ENCODE data around the gene FALEC.

FALEC gene

DNA sequence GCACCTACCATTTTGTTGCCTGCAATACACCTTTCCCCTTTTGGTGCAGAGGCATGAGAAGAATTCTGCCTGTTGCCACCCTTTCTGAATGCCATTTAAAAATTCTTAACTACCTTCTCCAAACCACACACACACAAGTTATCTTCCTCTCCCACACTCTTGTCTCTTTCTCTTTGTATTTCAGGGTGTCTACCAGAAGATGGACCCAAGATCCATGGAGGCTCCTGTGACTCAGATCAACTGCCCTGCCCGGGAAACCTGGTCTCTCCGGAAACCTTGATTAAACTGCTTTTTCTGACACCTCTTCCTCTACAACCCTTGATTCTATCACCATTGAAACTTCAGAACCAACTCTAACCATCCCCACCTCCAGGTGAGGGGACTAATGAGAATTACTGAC is 30.7 kb upstream of the FALEC start:
- TF ChIP-seq ESRRG (CRISPR knock-in tag; IDR thresholded peaks at IDR 0.05) (no peak), ZNF565 (CRISPR knock-in tag; conservative IDR thresholded peaks at IDR 0.05; ENCODE audit: low read depth) (no peak), BACH2 (CRISPR knock-in tag; IDR thresholded peaks at IDR 0.05; ENCODE audit: borderline replicate concordance) (no peak), TCF4 (CRISPR knock-in tag; IDR thresholded peaks at IDR 0.05; ENCODE audit: borderline replicate concordance) (no peak), ZNF8 (CRISPR knock-in tag; IDR thresholded peaks at IDR 0.05) (no peak), RARB (CRISPR knock-in tag; IDR thresholded peaks at IDR 0.05) (no peak), ARNTL (CRISPR knock-in tag; IDR thresholded peaks at IDR 0.05; ENCODE audit: borderline replicate concordance, low read depth) (no peak), ZC3H10 (CRISPR knock-in tag; IDR thresholded peaks at IDR 0.05) (no peak), ZNF70 (CRISPR knock-in tag; IDR thresholded peaks at IDR 0.05) (no peak), ISL1 (CRISPR knock-in tag; IDR thresholded peaks at IDR 0.05) (no peak), OSR1 (CRISPR knock-in tag; IDR thresholded peaks at IDR 0.05) (no peak), ZFP3 (CRISPR knock-in tag; IDR thresholded peaks at IDR 0.05) (no peak), CSDC2 (CRISPR knock-in tag; IDR thresholded peaks at IDR 0.05) (no peak), GLIS3 (CRISPR knock-in tag; IDR thresholded peaks at IDR 0.05) (no peak), PPARA (CRISPR knock-in tag; IDR thresholded peaks at IDR 0.05; ENCODE audit: borderline replicate concordance) (no peak), SNAI2 (CRISPR knock-in tag; IDR thresholded peaks at IDR 0.05) (no peak)
- TF ChIP-seq, protein P1, sequence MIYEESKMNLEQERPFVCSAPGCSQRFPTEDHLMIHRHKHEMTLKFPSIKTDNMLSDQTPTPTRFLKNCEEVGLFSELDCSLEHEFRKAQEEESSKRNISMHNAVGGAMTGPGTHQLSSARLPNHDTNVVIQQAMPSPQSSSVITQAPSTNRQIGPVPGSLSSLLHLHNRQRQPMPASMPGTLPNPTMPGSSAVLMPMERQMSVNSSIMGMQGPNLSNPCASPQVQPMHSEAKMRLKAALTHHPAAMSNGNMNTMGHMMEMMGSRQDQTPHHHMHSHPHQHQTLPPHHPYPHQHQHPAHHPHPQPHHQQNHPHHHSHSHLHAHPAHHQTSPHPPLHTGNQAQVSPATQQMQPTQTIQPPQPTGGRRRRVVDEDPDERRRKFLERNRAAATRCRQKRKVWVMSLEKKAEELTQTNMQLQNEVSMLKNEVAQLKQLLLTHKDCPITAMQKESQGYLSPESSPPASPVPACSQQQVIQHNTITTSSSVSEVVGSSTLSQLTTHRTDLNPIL (CRISPR knock-in tag; IDR thresholded peaks at IDR 0.05; ENCODE audit: low read depth) = no peak
- TF ChIP-seq, protein P2, sequence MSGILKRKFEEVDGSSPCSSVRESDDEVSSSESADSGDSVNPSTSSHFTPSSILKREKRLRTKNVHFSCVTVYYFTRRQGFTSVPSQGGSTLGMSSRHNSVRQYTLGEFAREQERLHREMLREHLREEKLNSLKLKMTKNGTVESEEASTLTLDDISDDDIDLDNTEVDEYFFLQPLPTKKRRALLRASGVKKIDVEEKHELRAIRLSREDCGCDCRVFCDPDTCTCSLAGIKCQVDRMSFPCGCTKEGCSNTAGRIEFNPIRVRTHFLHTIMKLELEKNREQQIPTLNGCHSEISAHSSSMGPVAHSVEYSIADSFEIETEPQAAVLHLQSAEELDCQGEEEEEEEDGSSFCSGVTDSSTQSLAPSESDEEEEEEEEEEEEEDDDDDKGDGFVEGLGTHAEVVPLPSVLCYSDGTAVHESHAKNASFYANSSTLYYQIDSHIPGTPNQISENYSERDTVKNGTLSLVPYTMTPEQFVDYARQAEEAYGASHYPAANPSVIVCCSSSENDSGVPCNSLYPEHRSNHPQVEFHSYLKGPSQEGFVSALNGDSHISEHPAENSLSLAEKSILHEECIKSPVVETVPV (CRISPR knock-in tag; IDR thresholded peaks at IDR 0.05) = no peak
- TF ChIP-seq, protein P3, sequence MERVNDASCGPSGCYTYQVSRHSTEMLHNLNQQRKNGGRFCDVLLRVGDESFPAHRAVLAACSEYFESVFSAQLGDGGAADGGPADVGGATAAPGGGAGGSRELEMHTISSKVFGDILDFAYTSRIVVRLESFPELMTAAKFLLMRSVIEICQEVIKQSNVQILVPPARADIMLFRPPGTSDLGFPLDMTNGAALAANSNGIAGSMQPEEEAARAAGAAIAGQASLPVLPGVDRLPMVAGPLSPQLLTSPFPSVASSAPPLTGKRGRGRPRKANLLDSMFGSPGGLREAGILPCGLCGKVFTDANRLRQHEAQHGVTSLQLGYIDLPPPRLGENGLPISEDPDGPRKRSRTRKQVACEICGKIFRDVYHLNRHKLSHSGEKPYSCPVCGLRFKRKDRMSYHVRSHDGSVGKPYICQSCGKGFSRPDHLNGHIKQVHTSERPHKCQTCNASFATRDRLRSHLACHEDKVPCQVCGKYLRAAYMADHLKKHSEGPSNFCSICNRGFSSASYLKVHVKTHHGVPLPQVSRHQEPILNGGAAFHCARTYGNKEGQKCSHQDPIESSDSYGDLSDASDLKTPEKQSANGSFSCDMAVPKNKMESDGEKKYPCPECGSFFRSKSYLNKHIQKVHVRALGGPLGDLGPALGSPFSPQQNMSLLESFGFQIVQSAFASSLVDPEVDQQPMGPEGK (CRISPR knock-in tag; IDR thresholded peaks at IDR 0.05; ENCODE audit: borderline replicate concordance) = no peak
- TF ChIP-seq, protein P4, sequence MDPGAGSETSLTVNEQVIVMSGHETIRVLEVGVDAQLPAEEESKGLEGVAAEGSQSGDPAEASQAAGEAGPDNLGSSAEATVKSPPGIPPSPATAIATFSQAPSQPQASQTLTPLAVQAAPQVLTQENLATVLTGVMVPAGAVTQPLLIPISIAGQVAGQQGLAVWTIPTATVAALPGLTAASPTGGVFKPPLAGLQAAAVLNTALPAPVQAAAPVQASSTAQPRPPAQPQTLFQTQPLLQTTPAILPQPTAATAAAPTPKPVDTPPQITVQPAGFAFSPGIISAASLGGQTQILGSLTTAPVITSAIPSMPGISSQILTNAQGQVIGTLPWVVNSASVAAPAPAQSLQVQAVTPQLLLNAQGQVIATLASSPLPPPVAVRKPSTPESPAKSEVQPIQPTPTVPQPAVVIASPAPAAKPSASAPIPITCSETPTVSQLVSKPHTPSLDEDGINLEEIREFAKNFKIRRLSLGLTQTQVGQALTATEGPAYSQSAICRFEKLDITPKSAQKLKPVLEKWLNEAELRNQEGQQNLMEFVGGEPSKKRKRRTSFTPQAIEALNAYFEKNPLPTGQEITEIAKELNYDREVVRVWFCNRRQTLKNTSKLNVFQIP (CRISPR knock-in tag; IDR thresholded peaks at IDR 0.05; ENCODE audit: borderline replicate concordance, low read depth) = no peak
- ATAC-seq = peak; percentile 20

DNA sequence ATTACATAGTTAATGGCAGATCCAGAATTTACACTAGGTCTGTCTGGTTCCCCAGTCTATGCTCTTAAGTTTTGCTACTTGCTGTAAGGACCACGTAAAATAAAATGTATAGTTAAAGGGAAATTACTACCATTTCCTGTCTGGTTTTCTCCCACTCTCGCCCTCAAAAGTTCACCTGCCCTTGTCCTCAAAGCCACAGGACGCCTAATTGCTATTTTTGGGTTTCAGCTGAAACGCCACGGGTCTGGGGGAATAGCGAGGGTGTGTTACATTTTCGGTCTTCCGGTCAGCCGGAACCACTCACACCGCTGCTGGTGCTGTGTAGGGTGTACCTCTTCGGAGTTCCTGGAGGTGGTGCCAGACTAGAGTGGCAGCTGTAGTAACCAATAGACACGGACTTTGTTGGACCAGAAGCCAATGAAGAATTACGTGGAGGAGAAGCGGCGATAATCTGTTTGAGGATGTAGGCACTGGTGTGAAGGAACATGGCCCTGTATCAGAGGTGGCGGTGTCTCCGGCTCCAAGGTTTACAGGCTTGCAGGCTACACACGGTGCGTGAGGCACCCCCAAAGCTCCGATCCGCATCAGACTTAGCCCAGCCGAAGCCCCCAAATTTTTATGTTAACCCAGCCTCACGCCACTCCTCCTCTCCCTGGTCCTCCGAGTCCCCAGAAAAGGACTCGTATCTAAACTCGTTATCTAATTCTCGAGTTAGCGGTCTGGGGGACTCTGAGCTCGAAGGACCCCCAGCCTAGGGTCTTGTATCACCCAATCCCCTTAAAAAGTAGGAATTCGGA is 28.4 kb upstream of the FALEC start, which contains the start of gene TARS2:
TSS of gene TARS2 (plus strand) at position 454 of the 797 bp plus-strand sequence. CDS start at position 486, 32 bp downstream.
- peak; percentile 100 for ATAC-seq
- no peak for TF ChIP-seq PPARA (CRISPR knock-in tag; IDR thresholded peaks at IDR 0.05; ENCODE audit: borderline replicate concordance)
- TF ChIP-seq RARB (CRISPR knock-in tag; IDR thresholded peaks at IDR 0.05) = peak; percentile 64; the same call in 1 of the 2 replicates
- TF ChIP-seq TOX (CRISPR knock-in tag; IDR thresholded peaks at IDR 0.05; ENCODE audit: borderline replicate concordance) = no peak
- TF ChIP-seq, protein P4 (CRISPR knock-in tag; IDR thresholded peaks at IDR 0.05; ENCODE audit: borderline replicate concordance, low read depth) = peak; percentile 87; the same call in 1 of the 2 replicates

DNA sequence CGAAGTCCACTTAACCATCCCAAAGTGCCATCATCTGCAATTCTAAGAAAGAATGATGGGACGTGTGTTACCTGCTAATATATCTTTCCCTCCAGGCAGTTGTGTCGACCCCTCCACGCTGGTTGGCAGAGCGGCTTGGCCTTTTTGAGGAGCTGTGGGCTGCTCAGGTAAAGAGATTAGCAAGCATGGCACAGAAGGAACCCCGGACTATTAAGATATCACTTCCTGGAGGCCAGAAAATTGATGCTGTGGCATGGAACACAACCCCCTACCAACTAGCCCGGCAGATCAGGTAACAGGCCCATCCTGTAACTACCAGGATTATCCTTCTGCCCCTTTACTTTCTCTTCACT is 27.8 kb upstream of the FALEC start:
- no peak for TF ChIP-seq ZNF565 (CRISPR knock-in tag; conservative IDR thresholded peaks at IDR 0.05; ENCODE audit: low read depth)
- TF ChIP-seq ESRRG (CRISPR knock-in tag; IDR thresholded peaks at IDR 0.05) = no peak
- TF ChIP-seq, protein P1 (CRISPR knock-in tag; IDR thresholded peaks at IDR 0.05; ENCODE audit: low read depth) = no peak
- TF ChIP-seq GLIS3 (CRISPR knock-in tag; IDR thresholded peaks at IDR 0.05) = no peak
- TF ChIP-seq TOX (CRISPR knock-in tag; IDR thresholded peaks at IDR 0.05; ENCODE audit: borderline replicate concordance) = no peak
- no peak for TF ChIP-seq RARB (CRISPR knock-in tag; IDR thresholded peaks at IDR 0.05)
- TF ChIP-seq ZFP30 (CRISPR knock-in tag; IDR thresholded peaks at IDR 0.05) = no peak
- TF ChIP-seq, protein P2 (CRISPR knock-in tag; IDR thresholded peaks at IDR 0.05) = no peak
- no peak for TF ChIP-seq CSDC2 (CRISPR knock-in tag; IDR thresholded peaks at IDR 0.05)
- TF ChIP-seq ZNF8 (CRISPR knock-in tag; IDR thresholded peaks at IDR 0.05) = no peak
- TF ChIP-seq SNAI2 (CRISPR knock-in tag; IDR thresholded peaks at IDR 0.05) = no peak
- TF ChIP-seq ISL1 (CRISPR knock-in tag; IDR thresholded peaks at IDR 0.05) = no peak
- TF ChIP-seq PPARA (CRISPR knock-in tag; IDR thresholded peaks at IDR 0.05; ENCODE audit: borderline replicate concordance) = no peak
- TF ChIP-seq ZNF70 (CRISPR knock-in tag; IDR thresholded peaks at IDR 0.05) = no peak
- TF ChIP-seq ZFP3 (CRISPR knock-in tag; IDR thresholded peaks at IDR 0.05) = no peak
- ATAC-seq = no peak
